Suprapubic skin (tissue), 4 donors: ENCODE results near the gene PUM1.

Source experiments
- EP300 ChIP-seq: sonication (generic); formaldehyde crosslinking; IDR thresholded peaks from one replicate; pipeline ENCODE4 v1.6.1; 2017; ENCODE audit warnings: antibody characterized with exemption
- POLR2A ChIP-seq, 2 donors: fragments of 450-650 bp; IDR thresholded peaks; one replicate each; pipeline ENCODE4 v1.6.1; 2017; ENCODE audit warnings: antibody characterized with exemption in 2 of 2, mild to moderate bottlenecking in 2 of 2, moderate library complexity in 2 of 2
- POLR2AphosphoS5 ChIP-seq, 3 donors: sonication (generic); formaldehyde crosslinking; IDR thresholded peaks; one replicate each; pipeline ENCODE4 v1.6.1; 2017; ENCODE audit warnings: antibody characterized with exemption in 3 of 3
- TF ChIP-seq, protein P1 (sequence below), 2 donors: fragments of 200-600 bp in 1 of 2; fragments of 450-650 bp in 1 of 2; sonication (generic) in 1 of 2; IDR thresholded peaks; one replicate each; pipeline ENCODE4 v1.5.1; 2016 to 2019; ENCODE audit warnings: antibody characterized with exemption in 2 of 2, mild to moderate bottlenecking in 1 of 2, moderate library complexity in 1 of 2

DNA sequence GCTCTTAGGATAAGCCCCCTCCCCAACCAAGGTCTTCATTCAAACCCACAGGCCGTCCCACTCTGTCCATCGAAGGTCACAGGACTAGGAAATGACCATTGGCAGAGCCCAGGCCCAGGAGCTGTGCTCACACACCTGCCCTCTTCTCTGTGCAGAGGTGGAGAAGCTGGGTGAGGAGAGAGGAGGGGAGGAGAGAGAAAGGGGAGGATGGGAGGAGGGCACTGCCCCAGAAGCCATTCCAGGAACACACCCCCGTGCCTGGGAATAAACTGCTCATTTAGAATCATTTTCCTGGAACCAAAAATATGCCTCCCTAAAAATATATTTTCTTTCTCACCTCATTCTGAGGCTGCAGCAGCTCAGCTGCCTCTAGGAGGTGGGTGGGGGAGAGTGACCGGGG lies 150.6 kb downstream of the PUM1 start:
- TF ChIP-seq, protein P1, sequence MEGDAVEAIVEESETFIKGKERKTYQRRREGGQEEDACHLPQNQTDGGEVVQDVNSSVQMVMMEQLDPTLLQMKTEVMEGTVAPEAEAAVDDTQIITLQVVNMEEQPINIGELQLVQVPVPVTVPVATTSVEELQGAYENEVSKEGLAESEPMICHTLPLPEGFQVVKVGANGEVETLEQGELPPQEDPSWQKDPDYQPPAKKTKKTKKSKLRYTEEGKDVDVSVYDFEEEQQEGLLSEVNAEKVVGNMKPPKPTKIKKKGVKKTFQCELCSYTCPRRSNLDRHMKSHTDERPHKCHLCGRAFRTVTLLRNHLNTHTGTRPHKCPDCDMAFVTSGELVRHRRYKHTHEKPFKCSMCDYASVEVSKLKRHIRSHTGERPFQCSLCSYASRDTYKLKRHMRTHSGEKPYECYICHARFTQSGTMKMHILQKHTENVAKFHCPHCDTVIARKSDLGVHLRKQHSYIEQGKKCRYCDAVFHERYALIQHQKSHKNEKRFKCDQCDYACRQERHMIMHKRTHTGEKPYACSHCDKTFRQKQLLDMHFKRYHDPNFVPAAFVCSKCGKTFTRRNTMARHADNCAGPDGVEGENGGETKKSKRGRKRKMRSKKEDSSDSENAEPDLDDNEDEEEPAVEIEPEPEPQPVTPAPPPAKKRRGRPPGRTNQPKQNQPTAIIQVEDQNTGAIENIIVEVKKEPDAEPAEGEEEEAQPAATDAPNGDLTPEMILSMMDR (IDR thresholded peaks at IDR 0.05), result no peak
- TF ChIP-seq POLR2A (IDR thresholded peaks at IDR 0.05) (no peak), POLR2AphosphoS5 (IDR thresholded peaks at IDR 0.05) (no peak), EP300 (no peak)
